ENCODE measurements around the gene MRPL1.
"Not testable (repeated sequence)": the region's sequence is repeated elsewhere in the genome, so short reads cannot be mapped to it uniquely, and the experiment has no call there.

MRPL1 gene

GRCh38 chr4:77911842-77912450 lies 49.3 kb downstream of the MRPL1 start:
- DNase-seq = no peak

GRCh38 chr4:77913348-77913747 lies 50.7 kb downstream of the MRPL1 start:
- DNase-seq = no peak

- DNase-seq = no peak
These were observed 54.4 kb downstream of the MRPL1 start for GRCh38 chr4:77917075-77917474.

GRCh38 chr4:77917601-77918000 lies 55.0 kb downstream of the MRPL1 start:
- no peak for DNase-seq

- DNase-seq = no peak
These were observed 57.7 kb downstream of the MRPL1 start for GRCh38 chr4:77920371-77920770.

GRCh38 chr4:77921701-77922100 lies 59.1 kb downstream of the MRPL1 start:
- DNase-seq = no peak

- no peak for DNase-seq
These were observed 59.8 kb downstream of the MRPL1 start for GRCh38 chr4:77922158-77923094.

- DNase-seq = no peak
These were observed 65.6 kb downstream of the MRPL1 start for GRCh38 chr4:77927991-77928925.

- DNase-seq = no peak
These were observed 67.6 kb downstream of the MRPL1 start for GRCh38 chr4:77930154-77930639.

GRCh38 chr4:77930876-77931275 lies 68.2 kb downstream of the MRPL1 start:
- no peak for DNase-seq

- no peak for DNase-seq
These were observed 69.0 kb downstream of the MRPL1 start for GRCh38 chr4:77931452-77932135.

GRCh38 chr4:77938560-77938959 lies 75.9 kb downstream of the MRPL1 start:
- no peak for DNase-seq

GRCh38 chr4:77945929-77946328 lies 83.3 kb downstream of the MRPL1 start:
- not testable (repeated sequence) for DNase-seq

GRCh38 chr4:77950203-77950602 lies 87.6 kb downstream of the MRPL1 start:
- DNase-seq = no peak

- DNase-seq = no peak
These were observed 89.8 kb downstream of the MRPL1 start for GRCh38 chr4:77952457-77952856.

GRCh38 chr4:77954690-77955089 lies 92.1 kb downstream of the MRPL1 start:
- no peak for DNase-seq

- no peak for DNase-seq
These were observed 94.3 kb downstream of the MRPL1 start for GRCh38 chr4:77956917-77957316.

GRCh38 chr4:77958897-77959296 lies 96.3 kb downstream of the MRPL1 start:
- no peak for DNase-seq

- no peak for DNase-seq
These were observed 97.1 kb downstream of the MRPL1 start for GRCh38 chr4:77959566-77960338.

- no peak for DNase-seq
These were observed 97.7 kb downstream of the MRPL1 start for GRCh38 chr4:77960367-77960766.

Data from nucleus accumbens (tissue), 56 donors.